ENCODE measurements around the gene MT1X.
A peak's percentile ranks its signal among the peaks of the same experiment; 100 is the strongest.

Gene MT1X

DNA sequence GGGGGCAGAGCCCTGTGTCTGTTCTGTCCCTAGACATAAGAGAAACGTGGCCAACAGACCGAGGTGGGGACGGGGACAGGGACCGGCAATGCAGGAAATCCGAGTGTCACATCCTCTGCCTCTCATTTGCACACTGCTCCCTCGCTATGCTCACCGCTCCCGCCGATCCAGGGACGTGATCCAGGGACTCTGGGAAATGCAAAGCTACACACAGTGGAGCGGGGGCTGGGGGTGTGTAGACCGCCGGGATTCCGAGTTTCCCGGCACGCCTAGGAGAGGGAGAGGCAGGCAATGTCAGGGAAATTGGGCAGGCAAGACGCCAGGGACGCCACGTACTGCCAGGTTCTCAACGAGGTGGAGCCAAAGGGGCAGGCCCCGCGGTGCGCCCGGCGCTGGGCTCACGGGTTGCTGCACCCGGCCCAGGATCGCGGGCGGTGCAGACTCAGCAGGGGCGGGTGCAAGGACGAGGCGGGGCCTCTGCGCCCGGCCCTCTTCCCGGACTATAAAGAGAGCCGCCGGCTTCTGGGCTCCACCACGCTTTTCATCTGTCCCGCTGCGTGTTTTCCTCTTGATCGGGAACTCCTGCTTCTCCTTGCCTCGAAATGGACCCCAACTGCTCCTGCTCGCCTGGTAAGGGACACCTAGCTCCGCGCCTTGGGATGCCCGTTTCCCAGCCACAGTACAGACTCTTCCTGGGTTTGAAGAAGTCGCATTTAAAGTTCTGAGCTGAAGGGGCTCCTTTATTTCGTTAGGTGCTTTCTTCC, at the start of gene MT1X:
TSS of gene MT1X (plus strand) at position 532 of the 764 bp plus-strand sequence. CDS start at position 603, 71 bp downstream.
- DNase-seq (ENCODE audit: low read depth) = peak; percentile 92

DNA sequence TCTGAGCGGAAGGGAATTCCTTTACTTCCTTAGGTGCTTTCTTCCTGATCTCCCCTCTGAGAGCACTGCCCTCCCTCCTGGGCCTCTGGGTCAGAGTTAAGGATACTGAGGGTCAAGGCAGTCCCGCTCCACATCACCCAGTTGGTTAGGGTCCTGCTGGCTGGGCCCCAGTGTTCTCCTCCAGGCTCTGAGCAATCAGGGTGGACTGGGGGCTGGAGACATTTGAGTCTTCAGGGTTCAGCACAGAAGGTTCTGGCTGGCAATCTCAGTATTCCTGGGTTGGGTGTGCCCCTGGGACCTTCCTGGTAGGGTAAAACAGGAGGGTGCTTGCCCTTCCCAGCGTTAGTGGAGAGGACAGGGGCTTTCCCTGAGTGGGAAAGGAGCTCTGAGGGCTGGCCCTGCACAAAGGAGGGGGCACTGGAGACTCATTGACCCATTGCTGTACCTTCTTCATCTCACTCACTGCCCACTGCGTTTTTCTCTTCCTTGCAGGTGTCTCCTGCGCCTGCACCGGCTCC, 49.4 kb upstream of the MT1X start:
- no peak for DNase-seq (ENCODE audit: low read depth)

DNA sequence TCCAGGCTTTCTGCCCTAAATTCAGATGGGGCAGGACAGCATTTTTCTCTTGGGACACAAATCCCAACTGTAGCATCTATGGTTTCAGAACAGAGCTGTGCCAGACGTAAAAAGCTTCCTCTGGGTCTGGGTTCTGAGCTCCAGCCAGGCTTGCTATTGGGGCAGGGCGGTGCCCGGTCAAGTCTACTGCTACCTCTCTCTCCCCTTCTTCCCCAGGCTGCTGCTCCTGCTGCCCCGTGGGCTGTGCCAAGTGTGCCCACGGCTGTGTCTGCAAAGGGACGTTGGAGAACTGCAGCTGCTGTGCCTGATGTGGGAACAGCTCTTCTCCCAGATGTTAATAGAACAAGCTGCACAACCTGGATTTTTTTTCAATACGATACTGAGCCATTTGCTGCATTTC, 48.7 kb upstream of the MT1X start:
- no peak for DNase-seq (ENCODE audit: low read depth)

DNA sequence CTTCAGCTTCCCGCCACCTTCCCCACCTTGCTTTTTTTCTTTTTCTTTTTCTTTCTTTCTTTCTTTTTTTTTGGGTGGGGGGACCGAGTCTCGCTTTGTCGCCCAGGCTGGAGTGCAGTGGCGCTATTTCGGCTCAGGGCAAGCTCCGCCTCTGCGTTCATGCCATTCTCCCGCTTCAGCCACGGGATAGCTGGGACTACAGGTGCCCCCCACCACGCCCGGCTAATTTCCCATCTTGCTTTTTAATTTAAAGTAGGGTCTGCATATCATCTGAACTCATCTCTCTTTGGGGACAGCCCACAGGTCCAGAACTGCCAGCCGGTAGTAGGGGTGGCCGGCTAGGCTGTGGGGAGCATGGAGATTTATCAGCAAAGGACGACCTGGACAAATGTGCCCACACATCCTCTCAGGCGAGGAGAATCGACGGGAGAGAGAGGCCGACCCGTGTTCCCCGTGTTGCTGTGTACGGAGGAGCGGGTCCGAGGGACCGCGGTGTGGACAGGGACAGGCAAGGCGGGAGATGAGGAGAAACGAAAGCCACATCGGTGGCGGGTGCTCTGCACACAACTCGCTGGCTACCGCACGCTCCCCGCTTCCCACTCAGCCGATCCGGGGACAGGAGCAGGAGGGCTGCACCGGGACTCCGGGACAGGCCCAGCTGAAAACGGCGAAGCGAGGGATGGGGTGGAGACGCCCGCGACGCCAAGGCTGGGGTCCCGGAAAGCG, 47.4 kb upstream of the MT1X start:
- no peak for DNase-seq (ENCODE audit: low read depth)

DNA sequence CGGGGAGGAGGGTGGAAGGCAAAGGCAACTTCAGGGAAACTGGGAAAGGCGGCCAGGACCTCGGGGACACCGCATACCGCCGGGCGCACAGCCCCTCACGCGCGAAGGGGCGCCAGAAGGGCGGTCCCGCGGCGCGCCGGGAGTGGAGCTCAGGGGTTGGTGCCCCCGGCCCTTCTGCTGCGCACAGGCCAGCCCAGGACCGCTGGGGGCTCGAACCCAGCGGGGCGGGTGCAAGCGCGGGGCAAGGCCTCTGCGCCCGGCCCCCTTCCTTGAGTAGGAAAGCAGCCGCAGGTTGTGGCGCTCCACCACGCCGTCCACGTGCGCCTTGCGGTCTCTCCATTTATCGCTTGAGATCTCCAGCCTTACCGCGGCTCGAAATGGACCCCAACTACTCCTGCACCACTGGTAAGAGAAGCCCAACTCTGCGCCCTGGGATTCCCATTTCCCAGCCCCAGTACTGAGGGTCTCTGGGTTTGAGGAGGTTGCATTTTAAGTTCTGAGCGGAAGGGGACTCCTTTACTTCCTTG, 46.8 kb upstream of the MT1X start:
- no peak for DNase-seq (ENCODE audit: low read depth)

DNA sequence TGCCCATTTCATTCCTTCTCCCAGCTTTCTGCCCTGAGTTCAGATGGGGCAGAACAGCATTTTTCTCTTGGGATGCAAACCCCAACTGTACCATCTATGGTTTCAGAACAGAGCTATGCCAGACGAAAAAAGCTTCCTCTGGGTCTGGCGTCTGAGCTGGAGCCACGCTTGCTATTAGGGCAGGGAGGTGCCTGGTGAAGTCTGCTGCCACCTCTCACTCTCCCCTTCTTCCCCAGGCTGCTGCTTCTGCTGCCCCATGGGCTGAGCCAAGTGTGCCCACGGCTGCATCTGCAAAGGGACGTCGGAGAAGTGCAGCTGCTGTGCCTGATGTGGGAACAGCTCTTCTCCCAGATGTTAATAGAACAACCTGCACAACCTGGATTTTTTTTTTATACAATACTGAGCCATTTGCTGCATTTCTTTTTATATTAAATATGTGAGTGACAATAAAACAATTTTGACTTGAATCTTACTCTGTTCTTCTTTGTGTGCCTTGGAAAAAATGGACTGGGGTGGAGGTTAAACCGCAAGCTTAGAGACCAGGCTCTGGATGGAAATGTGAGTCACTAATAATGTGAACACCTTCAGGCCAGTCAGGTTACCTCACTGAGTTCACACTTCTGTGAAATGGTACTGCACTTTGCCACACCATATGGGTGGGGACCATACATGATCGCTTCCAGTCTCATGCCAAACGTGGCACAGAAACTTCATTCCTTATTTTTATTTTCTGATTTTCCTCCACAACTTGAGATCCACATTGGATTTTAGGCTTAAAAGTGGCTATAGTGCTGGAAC, 45.5 kb upstream of the MT1X start:
- DNase-seq (ENCODE audit: low read depth) = no peak

DNA sequence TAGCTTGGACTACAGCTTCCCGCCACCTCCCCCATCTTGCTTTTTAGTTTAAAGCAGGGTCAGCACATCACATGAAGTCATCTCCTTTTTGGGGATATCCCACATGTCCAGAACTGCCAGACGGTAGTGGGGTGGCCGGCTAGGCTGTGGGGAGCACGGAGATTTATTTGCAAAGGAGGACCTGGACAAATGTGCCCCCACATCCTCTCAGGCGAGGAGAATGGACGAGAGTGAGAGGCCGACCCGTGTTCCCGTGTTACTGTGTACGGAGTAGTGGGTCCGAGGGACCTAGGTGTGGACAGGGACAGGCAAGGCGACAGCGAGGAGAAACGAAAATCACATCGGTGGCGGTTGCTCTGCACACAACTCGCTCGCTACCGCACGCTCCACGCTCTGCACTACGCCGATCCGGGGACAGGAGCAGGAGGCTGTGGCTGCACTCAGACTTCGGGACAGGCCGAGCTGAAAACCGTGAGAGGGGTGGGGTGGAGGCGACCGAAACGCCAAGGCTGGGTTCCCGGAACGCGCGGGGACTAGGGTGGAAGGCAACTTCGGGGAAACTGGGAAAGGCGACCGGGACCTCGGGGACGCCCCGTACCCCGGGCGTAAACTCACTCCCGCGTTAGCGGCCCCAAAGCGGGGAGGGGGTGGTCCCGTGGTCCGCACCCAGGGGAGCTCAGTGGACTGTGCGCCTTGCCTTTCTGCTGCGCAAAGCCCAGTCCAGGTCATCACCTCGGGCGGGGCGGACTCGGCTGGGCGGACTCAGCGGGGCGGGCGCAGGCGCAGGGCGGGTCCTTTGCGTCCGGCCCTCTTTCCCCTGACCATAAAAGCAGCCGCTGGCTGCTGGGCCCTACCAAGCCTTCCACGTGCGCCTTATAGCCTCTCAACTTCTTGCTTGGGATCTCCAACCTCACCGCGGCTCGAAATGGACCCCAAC, 44.2 kb upstream of the MT1X start, which contains the start of gene MT1A:
TSS of gene MT1A (plus strand) at position 853 of the 937 bp plus-strand sequence. CDS start at position 926, 73 bp downstream.
- DNase-seq (ENCODE audit: low read depth) = no peak

DNA sequence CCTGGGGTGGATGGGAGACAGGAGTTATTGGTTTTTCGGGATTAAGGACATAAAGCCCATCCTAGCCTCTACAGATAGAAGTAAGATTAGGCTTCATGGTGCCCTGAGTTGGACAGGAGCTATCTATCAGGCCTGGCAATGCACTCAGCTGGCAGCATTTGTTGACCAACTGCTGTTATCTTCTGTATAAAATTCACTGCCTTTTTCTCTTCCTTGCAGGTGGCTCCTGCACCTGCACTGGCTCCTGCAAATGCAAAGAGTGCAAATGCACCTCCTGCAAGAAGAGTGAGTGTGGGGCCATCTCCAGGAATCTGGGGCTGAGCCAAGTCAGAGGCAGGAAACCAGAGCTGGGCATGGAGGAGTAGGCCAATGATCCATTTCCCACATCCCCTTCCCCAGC, 43.2 kb upstream of the MT1X start:
- DNase-seq (ENCODE audit: low read depth) = no peak

DNA sequence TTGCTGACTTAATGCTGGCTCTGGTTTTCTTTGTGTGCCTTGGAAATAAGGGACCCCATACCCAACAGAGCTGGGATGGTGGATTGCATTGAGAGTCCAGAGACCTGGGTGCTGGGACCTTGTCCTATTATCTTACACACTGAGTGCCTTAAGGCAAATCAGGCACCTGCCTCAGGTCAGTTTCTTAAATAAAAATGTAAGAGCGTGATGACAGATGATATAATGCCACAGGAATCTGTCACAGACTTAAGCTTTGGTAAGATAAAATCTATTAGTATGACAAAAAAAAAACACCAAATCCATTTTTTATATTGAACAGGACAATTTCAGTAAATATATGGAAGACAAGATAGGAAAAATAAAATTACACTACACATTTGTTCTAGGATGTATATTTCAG, 42.2 kb upstream of the MT1X start:
- no peak for DNase-seq (ENCODE audit: low read depth)

DNA sequence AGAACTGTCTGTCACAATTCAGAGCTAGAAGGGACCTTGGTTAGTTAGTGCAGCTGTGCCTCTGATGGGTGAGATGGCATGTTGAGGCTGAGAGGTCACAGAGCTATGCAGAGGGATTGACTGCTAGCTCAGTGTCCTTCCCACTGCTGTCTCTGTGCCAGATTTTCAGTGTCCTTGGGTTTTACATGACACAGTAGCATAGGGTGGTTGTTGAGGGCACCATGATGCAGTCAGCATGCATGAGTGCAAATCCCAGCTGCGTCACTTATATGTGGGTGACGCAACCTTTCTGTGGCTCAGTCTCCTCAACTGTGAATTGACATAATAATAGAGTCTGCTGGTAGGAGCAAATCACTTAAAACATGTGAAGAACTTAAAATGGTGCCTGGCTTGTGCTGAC, 41.1 kb upstream of the MT1X start:
- no peak for DNase-seq (ENCODE audit: low read depth)

DNA sequence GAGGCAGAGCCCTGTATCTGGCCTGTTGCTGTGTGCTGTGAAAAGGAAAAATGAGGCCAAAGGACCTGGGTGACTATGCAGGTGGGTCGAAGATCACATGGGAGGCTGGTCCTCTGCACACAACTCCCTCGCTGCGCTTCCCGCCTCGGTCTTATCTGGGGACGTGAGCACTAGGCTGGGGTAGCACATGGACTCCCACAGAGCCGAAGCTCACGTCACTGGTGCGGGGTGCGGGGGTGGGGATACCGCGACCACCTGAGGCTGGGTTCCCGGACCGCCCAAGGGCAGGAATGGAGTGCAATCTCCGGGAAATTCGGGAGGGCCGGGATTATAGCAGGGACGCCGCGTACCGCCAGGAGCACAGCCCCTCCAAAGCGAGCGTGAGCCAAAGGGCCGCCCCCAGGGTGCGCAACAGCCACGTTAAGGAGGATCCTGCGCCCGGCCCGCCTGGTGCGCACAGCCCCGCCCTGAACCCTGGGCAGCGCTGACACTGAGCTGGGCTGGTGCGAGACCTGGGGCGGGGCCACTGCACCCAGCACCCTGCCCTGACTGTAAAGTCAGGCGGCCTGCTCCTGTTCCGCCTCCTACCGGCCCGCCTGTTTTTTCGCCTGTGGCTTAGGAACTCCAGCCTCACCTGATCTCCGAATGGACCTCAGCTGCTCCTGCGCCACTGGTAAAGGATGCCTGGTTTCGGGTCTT, 39.0 kb upstream of the MT1X start:
- peak; percentile 81 for DNase-seq (ENCODE audit: low read depth)

DNA sequence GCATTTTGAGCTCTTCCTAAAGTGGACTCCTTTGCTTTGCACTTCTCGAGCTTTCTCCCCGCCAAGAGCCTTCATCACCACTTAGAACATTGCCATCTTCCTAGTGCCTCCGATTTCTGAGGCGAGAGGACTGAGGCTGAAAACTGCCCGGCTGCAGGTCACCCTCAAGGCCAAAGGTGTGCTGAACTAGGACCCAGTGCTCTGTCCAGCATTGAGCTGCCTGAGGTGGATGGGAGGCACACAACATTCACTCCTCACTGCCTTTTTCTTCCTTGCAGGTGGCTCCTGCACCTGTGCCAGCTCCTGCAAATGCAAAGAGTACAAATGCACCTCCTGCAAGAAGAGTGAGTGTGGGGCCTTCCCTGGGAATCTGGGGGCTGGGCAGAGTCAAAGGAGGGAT, 38.4 kb upstream of the MT1X start:
- DNase-seq (ENCODE audit: low read depth) = no peak

DNA sequence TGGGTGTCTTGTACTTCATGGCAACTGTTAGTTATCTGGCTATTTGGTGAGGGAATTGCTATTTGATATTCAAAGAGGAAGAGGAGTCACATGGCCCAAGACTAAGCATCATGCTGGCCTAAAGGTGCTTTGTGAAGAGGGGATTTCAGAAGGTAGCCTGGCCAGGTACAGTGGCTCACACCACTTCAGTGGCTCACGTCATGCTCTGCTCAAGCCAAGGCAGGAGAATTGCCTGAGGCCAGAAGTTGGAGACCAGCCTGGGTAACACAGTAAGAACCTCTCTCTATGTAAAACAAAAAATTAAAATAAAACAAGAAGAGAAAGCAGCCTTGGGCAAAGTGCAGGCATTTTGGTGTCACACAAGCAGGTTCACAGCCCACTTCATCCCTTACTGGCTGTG, 37.0 kb upstream of the MT1X start:
- DNase-seq (ENCODE audit: low read depth) = no peak

DNA sequence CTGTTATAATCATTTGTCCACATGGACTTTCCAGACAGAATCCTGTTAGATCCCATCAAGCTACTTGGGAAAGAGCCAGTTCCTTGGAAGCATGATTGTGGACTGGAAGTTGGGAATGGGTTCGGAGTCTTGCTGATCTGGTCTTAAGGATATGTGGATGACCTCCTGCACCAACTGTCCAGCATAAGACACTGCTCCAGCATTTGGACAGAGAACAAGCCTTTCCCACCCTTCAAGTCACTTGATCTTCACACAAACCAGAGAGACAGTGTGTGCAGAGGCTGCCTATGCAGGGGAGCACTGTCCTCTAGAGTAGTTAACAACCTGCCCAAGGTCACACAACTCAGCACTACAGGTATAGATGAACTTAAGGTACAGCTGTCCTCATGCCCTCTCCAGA, 36.4 kb upstream of the MT1X start:
- no peak for DNase-seq (ENCODE audit: low read depth)

DNA sequence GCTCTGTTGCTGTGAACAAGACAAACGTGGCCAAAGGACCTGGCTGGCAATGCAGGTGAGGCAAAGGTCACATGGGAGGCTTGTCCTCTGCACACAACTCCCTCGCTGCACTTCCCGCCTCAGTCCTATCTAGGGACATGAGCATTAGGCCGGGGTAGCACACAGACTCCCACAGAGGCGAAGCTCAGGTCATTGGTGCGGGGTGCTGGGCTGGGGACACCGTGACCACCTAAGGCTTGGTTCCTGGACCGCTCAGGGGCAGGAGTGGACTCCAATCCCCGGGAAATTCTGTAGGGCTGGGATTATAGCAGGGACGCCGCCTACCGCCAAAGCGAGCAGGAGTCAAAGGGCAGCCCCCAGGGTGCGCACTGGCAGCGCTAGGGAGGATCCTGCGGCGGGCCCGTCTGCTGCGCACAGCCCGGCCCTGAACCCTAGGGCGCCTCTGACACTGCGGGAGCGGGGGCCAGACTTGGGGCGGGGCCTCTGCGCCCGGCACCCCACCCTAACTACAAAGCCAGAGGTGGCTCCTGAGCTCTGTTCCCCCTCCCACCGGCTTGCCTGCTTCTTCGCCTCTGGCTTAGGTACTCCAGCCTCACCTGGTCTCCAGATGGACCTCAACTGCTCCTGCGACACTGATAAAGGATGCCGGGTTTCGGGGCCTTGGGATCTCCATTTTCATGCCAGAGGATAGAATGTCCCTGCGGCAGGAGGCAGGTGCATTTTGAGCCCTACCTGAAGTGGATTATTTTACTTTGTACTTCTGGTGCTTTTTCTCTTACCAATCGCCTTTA, 34.4 kb upstream of the MT1X start:
- DNase-seq (ENCODE audit: low read depth) = no peak

DNA sequence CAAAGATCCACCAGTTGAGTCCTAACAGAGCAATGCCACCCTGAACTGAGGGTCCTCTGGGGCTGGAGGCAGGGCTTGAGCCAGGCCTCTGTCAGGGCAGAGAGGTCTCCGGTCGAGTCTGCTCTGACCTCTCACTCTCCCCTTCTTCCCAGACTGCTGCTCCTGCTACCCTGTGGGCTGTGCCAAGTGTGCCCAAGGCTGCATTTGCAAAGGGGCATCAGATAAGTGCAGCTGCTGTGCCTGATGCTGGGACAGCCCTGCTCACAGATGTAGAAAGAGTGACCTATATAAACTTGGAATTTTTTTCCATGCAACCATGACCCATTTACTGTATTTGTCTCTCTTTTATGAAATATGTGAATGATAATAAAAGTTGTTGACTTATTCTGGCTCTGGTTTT, 33.0 kb upstream of the MT1X start:
- DNase-seq (ENCODE audit: low read depth) = no peak

DNA sequence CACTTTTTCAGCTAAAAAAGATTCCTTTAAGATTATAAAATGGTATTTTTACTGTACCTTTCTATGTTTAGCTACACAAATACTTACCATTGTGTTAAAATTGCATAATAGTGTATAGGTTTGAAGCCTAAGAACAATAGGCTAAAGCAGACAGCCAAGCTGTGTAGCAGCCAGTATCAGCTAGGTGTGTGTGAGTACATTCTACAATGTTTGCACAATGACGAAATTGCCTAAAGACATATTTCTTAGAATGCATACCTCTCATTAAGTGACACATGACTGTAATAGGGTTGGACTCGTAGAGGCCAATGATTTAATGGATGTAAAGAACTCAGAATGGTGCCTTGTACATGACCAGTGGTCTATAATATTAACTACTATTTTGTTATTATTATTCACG, 32.5 kb upstream of the MT1X start:
- DNase-seq (ENCODE audit: low read depth) = no peak

DNA sequence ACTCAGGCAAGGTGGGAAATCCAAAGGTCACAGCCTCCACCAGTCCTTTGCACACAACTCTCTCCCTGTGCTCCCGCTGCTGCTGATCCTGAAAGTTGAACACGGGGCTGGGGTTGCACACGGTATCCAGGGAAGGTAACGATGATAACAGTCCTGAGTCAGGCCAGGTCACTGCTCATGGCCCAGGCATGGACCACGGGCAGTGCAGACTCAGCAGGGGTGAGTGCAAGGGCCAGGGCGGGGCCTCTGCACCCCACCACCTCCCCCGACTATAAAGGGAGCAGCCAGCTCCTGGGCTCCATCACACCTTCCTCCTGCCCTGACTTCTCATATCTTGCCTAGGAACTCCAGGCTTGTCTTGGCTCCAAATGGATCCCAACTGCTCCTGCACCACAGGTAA, 30.7 kb upstream of the MT1X start, which contains the start of gene MT1B:
TSS of gene MT1B (plus strand) at position 301 of the 400 bp plus-strand sequence. CDS start at position 369, 68 bp downstream.
- no peak for DNase-seq (ENCODE audit: low read depth)

DNA sequence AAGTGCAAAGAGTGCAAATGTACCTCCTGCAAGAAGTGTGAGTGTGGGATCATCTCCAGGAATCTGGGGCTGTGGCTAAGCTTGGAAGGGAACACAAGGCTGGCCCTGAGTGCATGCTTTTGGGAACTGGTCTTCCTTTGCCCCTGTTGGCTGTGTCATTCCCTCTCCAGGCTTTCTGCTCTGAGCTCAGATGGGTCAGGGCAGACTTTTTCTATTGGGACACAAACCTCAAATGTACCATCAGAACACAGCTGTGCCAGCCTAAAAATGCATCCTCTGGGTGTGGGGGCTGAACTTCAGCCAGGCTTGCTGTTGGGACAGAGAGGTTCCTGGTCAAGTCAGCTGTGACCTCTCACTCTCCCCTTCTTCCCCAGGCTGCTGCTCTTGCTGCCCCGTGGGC, 29.7 kb upstream of the MT1X start:
- DNase-seq (ENCODE audit: low read depth) = no peak

DNA sequence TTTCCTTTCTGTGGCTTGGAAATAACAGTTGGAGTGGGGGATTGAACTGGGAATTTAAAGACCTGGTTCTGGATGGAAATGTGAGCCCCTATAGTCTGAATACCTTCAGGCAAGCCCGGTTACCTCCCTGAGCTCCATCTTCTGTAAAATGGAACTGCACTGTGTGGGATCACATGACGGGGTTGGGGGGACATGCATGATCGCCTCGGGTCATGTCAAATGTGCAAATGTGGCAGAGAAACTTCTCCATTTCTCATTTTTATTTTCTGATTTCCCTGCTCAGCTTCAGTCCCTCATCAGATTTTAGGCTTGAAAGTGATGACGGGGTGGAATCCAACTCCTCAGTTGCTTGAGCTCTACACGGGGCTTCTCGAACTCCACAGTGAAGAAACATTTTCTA, 29.1 kb upstream of the MT1X start:
- DNase-seq (ENCODE audit: low read depth) = no peak
